ENCODE results near the gene COMMD2.

COMMD2 gene

DNA sequence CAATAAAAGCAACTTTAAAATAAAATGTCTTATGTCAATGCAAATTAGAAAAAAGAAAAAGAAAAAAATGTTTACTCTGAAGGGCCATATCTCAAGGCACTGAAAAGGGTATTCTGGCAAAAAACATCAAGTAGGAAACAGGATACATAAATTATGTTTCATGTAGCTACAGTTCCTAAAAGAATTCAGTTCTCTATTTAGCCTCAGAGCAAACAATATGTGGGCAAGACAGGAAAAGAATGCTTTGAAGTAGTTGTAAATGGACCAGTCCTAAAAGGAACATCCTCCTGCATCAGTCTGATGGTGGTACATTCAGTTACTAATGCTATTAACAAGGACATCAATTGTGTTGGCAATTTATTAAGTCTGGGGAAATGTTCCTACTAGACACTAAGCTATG is 8.1 kb downstream of the COMMD2 start:
- TF ChIP-seq, protein P1, sequence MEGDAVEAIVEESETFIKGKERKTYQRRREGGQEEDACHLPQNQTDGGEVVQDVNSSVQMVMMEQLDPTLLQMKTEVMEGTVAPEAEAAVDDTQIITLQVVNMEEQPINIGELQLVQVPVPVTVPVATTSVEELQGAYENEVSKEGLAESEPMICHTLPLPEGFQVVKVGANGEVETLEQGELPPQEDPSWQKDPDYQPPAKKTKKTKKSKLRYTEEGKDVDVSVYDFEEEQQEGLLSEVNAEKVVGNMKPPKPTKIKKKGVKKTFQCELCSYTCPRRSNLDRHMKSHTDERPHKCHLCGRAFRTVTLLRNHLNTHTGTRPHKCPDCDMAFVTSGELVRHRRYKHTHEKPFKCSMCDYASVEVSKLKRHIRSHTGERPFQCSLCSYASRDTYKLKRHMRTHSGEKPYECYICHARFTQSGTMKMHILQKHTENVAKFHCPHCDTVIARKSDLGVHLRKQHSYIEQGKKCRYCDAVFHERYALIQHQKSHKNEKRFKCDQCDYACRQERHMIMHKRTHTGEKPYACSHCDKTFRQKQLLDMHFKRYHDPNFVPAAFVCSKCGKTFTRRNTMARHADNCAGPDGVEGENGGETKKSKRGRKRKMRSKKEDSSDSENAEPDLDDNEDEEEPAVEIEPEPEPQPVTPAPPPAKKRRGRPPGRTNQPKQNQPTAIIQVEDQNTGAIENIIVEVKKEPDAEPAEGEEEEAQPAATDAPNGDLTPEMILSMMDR (conservative IDR thresholded peaks at IDR 0.05; ENCODE audit: low read depth, low read length), result no peak
- H3K4me3 ChIP-seq (ENCODE audit: low read depth, low read length), result no peak overlapping the region
- DNase-seq (ENCODE audit: low read depth), result no peak

DNA sequence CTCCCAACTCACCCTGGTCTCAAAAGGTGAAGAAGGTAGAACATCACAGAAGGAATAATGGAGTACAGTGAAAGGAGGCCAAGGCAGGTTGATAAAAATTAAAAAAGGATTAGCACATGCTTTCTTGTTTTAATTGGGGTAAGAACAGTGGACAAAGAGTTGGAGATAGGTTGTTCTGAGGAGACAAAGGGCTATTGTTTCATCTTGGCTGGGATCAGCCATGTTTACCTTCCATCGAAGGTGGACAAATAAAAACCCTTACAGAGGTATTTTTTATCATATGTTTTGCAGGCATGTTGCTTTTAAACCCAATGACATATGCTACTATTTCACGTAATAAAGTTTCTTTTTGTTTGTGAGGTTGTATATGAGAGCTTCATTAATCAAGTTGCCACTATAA is 12.9 kb downstream of the COMMD2 start:
- DNase-seq (ENCODE audit: low read depth), result no peak
- TF ChIP-seq, protein P1 (conservative IDR thresholded peaks at IDR 0.05; ENCODE audit: low read depth, low read length), result no peak
- H3K4me3 ChIP-seq (ENCODE audit: low read depth, low read length), result no peak overlapping the region

GRCh38 chr3:149738876-149739275 is 13.4 kb downstream of the COMMD2 start:
- no peak for DNase-seq (ENCODE audit: low read depth)
- TF ChIP-seq, protein P1 (conservative IDR thresholded peaks at IDR 0.05; ENCODE audit: low read depth, low read length), result no peak
- H3K4me3 ChIP-seq (ENCODE audit: low read depth, low read length), result no peak overlapping the region

DNA sequence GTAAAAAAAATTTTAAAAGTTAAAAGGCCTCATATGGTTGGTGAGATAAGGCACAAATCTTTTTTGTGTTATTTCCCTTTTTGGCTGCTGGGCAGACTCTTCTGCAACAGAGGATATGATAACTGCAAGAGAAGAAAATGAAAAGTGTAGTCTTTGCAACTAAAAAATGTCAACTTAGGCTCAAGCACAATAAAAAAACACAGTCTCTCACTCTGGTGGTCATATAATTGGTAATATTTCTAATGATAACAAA is 15.4 kb downstream of the COMMD2 start:
- no peak overlapping the region for H3K4me3 ChIP-seq (ENCODE audit: low read depth, low read length)
- TF ChIP-seq, protein P1 (conservative IDR thresholded peaks at IDR 0.05; ENCODE audit: low read depth, low read length), result no peak
- no peak for DNase-seq (ENCODE audit: low read depth)

- no peak overlapping the region for H3K4me3 ChIP-seq (ENCODE audit: low read depth, low read length)
- TF ChIP-seq, protein P1 (conservative IDR thresholded peaks at IDR 0.05; ENCODE audit: low read depth, low read length), result no peak
- DNase-seq (ENCODE audit: low read depth), result peak; percentile 82
These were observed 15.9 kb downstream of the COMMD2 start for GRCh38 chr3:149736175-149736952.

GRCh38 chr3:149732234-149732633 is 20.1 kb downstream of the COMMD2 start:
- no peak overlapping the region for H3K4me3 ChIP-seq (ENCODE audit: low read depth, low read length)
- TF ChIP-seq, protein P1 (conservative IDR thresholded peaks at IDR 0.05; ENCODE audit: low read depth, low read length), result no peak
- DNase-seq (ENCODE audit: low read depth), result no peak

GRCh38 chr3:149727656-149728055 is 24.6 kb downstream of the COMMD2 start:
- TF ChIP-seq, protein P1 (conservative IDR thresholded peaks at IDR 0.05; ENCODE audit: low read depth, low read length), result no peak
- DNase-seq (ENCODE audit: low read depth), result no peak
- no peak overlapping the region for H3K4me3 ChIP-seq (ENCODE audit: low read depth, low read length)
